Ovary (tissue), 3 donors: ENCODE measurements around the gene ICE1.

ENCODE experiments used
- CTCF ChIP-seq, 3 donors: fragments of 450-650 bp in 2 of 3; fragments of 200-600 bp in 1 of 3; IDR thresholded peaks; one replicate each; pipeline versions ENCODE4 v1.5.1 to v1.8.0; 2016 to 2022; ENCODE audit warnings: antibody characterized with exemption in 3 of 3, mild to moderate bottlenecking in 1 of 3
- EP300 ChIP-seq: sonication (generic); formaldehyde crosslinking; IDR thresholded peaks from one replicate; pipeline ENCODE4 v1.6.1; 2017; ENCODE audit warnings: antibody characterized with exemption
- POLR2A ChIP-seq: fragments of 450-650 bp; IDR thresholded peaks from one replicate; pipeline ENCODE4 v1.6.1; 2017; ENCODE audit warnings: antibody characterized with exemption, mild to moderate bottlenecking, moderate library complexity
- donor health status: DM: no; HTN: no; CAD: no.

DNA sequence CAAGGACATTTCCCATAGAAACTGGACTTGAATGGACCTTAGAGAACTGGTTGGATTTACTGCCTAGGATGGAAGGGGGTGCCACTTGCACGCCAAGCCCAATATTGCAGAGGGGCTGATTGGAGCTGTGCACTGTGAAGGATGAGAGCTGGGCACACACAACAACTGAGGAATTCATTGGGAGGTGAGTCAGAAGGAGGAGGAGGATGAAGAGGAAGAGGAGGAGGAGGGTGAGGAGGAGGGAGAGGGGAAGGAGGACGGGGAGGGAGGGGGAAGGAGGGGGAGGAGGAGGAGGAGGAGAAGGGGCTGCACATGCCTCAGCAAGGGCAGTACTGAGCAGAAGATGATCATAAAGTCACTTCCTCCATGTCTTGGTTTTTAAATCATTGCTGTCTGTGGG lies 5.7 kb upstream of the ICE1 start:
- TF ChIP-seq CTCF (IDR thresholded peaks at IDR 0.05) (no peak), POLR2A (no peak), EP300 (no peak)
